ENCODE measurements around the gene GNAT1. TPM values are rescaled to one million over a fixed set of nuclear protein-coding genes. Genes with fewer than 3 reads are reported as not detected.

The GNAT1 gene
- polyA plus RNA-seq, 1 donor (not counting 4 experiments of a cell fraction or from before 2014, with no cell fraction given) = 0.12 TPM

DNA sequence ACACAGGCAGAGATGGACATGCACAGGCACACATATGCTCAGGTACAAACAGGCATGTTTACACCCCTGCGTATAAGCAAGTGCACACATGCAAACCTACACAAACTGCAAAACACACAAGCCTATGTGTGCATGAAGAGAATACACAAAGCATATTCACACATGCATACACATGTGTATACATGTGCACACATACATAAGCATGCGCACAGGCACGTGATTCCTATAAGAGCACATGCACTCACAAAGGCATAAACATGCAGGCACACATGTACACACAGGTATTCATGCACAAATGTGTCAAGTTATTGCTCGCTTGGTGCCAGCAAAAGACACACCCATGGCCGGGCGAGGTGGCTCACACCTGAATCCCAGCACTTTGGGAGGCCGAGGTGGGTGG is 1.4 kb upstream of the GNAT1 start:
- Histone ChIP-seq H3K4me2 (ENCODE audit: control insufficient read depth, extremely low read depth, insufficient read depth, low read depth, low read length) (no peak overlapping the region), H2AFZ (ENCODE audit: control insufficient read depth, low read length) (no peak overlapping the region), H3K27ac (ENCODE audit: control insufficient read depth, insufficient read depth, low read length) (no peak overlapping the region), H3K9me3 (ENCODE audit: control insufficient read depth, low read depth, low read length) (no peaks in the 10 kb centered on the region), H3K4me1 (ENCODE audit: control insufficient read depth, extremely low read depth, insufficient read depth, low read length) (no peaks in the 10 kb centered on the region), H4K20me1 (ENCODE audit: control insufficient read depth, extremely low read depth, insufficient read depth, low read length) (peaks cover 11% of the 10 kb centered on the region), H3K9me1 (ENCODE audit: control insufficient read depth, extremely low read depth, insufficient read depth, low read length) (no peaks in the 10 kb centered on the region), H3K27me3 (ENCODE audit: control insufficient read depth, extremely low read depth, insufficient read depth, low read length) (peaks cover 22% of the 10 kb centered on the region), H3K36me3 (ENCODE audit: control insufficient read depth in 2 of 2, extremely low read depth in 1 of 2, insufficient read depth in 2 of 2, low read length in 2 of 2) (peaks cover 23 to 24% of the 10 kb centered on the region in 2 experiments), H3K9ac (ENCODE audit: control insufficient read depth, extremely low read depth, insufficient read depth, low read length) (no peak overlapping the region), H3K79me2 (ENCODE audit: control insufficient read depth, insufficient read depth, low read length) (no peaks in the 10 kb centered on the region), H3K4me3 (ENCODE audit: control insufficient read depth in 2 of 3, extremely low read depth in 1 of 3, insufficient read depth in 2 of 3, low read depth in 1 of 3, low read length in 3 of 3) (no peak overlapping the region)
- dilution Hi-C loops (cut with MboI; ENCODE audit: extremely low pct_ligation_motif_present, low sequenced_read_pairs) = no loop called here
- no peak for DNase-seq (ENCODE audit: low read depth, low spot score)
- peak; percentile 56 for FAIRE-seq
- no peak for TF ChIP-seq EZH2 (IDR thresholded peaks at IDR 0.05; ENCODE audit: low read length)
- TF ChIP-seq, protein P1, sequence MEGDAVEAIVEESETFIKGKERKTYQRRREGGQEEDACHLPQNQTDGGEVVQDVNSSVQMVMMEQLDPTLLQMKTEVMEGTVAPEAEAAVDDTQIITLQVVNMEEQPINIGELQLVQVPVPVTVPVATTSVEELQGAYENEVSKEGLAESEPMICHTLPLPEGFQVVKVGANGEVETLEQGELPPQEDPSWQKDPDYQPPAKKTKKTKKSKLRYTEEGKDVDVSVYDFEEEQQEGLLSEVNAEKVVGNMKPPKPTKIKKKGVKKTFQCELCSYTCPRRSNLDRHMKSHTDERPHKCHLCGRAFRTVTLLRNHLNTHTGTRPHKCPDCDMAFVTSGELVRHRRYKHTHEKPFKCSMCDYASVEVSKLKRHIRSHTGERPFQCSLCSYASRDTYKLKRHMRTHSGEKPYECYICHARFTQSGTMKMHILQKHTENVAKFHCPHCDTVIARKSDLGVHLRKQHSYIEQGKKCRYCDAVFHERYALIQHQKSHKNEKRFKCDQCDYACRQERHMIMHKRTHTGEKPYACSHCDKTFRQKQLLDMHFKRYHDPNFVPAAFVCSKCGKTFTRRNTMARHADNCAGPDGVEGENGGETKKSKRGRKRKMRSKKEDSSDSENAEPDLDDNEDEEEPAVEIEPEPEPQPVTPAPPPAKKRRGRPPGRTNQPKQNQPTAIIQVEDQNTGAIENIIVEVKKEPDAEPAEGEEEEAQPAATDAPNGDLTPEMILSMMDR (optimal IDR thresholded peaks at IDR 0.05 in 1 of 3, IDR thresholded peaks at IDR 0.05 in 1 of 3, conservative IDR thresholded peaks at IDR 0.05 in 1 of 3; ENCODE audit: extremely low read depth in 1 of 3, insufficient read depth in 2 of 3, low read length in 3 of 3) = no peak

- H3K4me1 ChIP-seq (ENCODE audit: control insufficient read depth, extremely low read depth, insufficient read depth, low read length) = no peaks in the 10 kb centered on the region
- no peak overlapping the region for H2AFZ ChIP-seq (ENCODE audit: control insufficient read depth, low read length)
- no peak overlapping the region for H3K4me2 ChIP-seq (ENCODE audit: control insufficient read depth, extremely low read depth, insufficient read depth, low read depth, low read length)
- DNase-seq (ENCODE audit: low read depth, low spot score) (no peak), FAIRE-seq (no peak)
- no peak overlapping the region for H3K9ac ChIP-seq (ENCODE audit: control insufficient read depth, extremely low read depth, insufficient read depth, low read length)
- no peaks in the 10 kb centered on the region for H3K9me1 ChIP-seq (ENCODE audit: control insufficient read depth, extremely low read depth, insufficient read depth, low read length)
- no peaks in the 10 kb centered on the region for H3K9me3 ChIP-seq (ENCODE audit: control insufficient read depth, low read depth, low read length)
- no peak overlapping the region for H3K4me3 ChIP-seq (ENCODE audit: control insufficient read depth in 2 of 3, extremely low read depth in 1 of 3, insufficient read depth in 2 of 3, low read depth in 1 of 3, low read length in 3 of 3)
- no peak overlapping the region for H3K27ac ChIP-seq (ENCODE audit: control insufficient read depth, insufficient read depth, low read length)
- dilution Hi-C loops (cut with MboI; ENCODE audit: extremely low pct_ligation_motif_present, low sequenced_read_pairs) = no loop called here
- TF ChIP-seq, protein P1 (optimal IDR thresholded peaks at IDR 0.05 in 1 of 3, IDR thresholded peaks at IDR 0.05 in 1 of 3, conservative IDR thresholded peaks at IDR 0.05 in 1 of 3; ENCODE audit: extremely low read depth in 1 of 3, insufficient read depth in 2 of 3, low read length in 3 of 3) = no peak
- no peak for TF ChIP-seq EZH2 (IDR thresholded peaks at IDR 0.05; ENCODE audit: low read length)
- H3K36me3 ChIP-seq (ENCODE audit: control insufficient read depth in 2 of 2, extremely low read depth in 1 of 2, insufficient read depth in 2 of 2, low read length in 2 of 2) = peaks cover 4 to 8% of the 10 kb centered on the region in 2 experiments
- peaks cover 32% of the 10 kb centered on the region for H3K27me3 ChIP-seq (ENCODE audit: control insufficient read depth, extremely low read depth, insufficient read depth, low read length)
- H3K79me2 ChIP-seq (ENCODE audit: control insufficient read depth, insufficient read depth, low read length) = no peaks in the 10 kb centered on the region
- peaks cover 11% of the 10 kb centered on the region for H4K20me1 ChIP-seq (ENCODE audit: control insufficient read depth, extremely low read depth, insufficient read depth, low read length)
Observed at GRCh38 chr3:50192124-50192523, 714 bp downstream of the GNAT1 start.
